GM23338 (cell line): Measurements from ENCODE around the gene TBX18. TPM values are rescaled to one million over a fixed set of nuclear protein-coding genes. Genes with fewer than 3 reads are reported as not detected.

ENCODE experiments used
- ATAC-seq: fragments of 200-7000 bp; cut with Tn5 transposase; 3 replicates; pipeline ENCODE4 v1.9.1; 2020
- DNase-seq: peaks from one replicate; pipeline ENCODE4 v3.0.0-alpha.2; 2015; ENCODE audit warnings: low spot score
- H2AFZ ChIP-seq: fragments of 200-600 bp; sonication (generic); 2 replicates; pipeline ENCODE4 v1.8.0; 2016; ENCODE audit warnings: antibody characterized with exemption, mild to moderate bottlenecking, moderate library complexity
- H3F3A ChIP-seq: fragments of 200-600 bp; sonication (generic); replicated peaks from 2 replicates; pipeline ENCODE4 v1.8.0; 2017; ENCODE audit warnings: antibody characterized with exemption, mixed run types, low read depth
- H3K27ac ChIP-seq: fragments of 200-600 bp; sonication (generic); 2 replicates; pipeline ENCODE4 v1.6.1; 2016; ENCODE audit warnings: low read depth
- H3K27me3 ChIP-seq: fragments of 200-600 bp; sonication (generic); 2 replicates; pipeline ENCODE4 v1.8.0; 2016; ENCODE audit warnings: mild to moderate bottlenecking, mixed run types, moderate library complexity; ENCODE audit not compliant: insufficient read depth
- H3K36me3 ChIP-seq: fragments of 200-600 bp; sonication (generic); 2 replicates; pipeline ENCODE4 v1.8.0; 2016; ENCODE audit warnings: mild to moderate bottlenecking; ENCODE audit not compliant: insufficient read depth
- H3K4me1 ChIP-seq: fragments of 200-600 bp; sonication (generic); 2 replicates; pipeline ENCODE4 v1.8.0; 2016; ENCODE audit warnings: mild to moderate bottlenecking, moderate library complexity; ENCODE audit not compliant: insufficient read depth
- H3K4me2 ChIP-seq: fragments of 200-600 bp; sonication (generic); 2 replicates; pipeline ENCODE4 v1.7.1; 2017; ENCODE audit warnings: mixed run types
- H3K4me3 ChIP-seq: fragments of 200-600 bp; sonication (generic); 2 replicates; pipeline ENCODE4 v1.6.1; 2016; ENCODE audit warnings: mixed run types
- H3K79me2 ChIP-seq: fragments of 200-600 bp; sonication (generic); replicated peaks from 2 replicates; pipeline ENCODE4 v1.8.0; 2017; ENCODE audit warnings: mild to moderate bottlenecking; ENCODE audit not compliant: insufficient read depth
- H3K9me2 ChIP-seq: fragments of 200-600 bp; sonication (generic); 2 replicates; pipeline ENCODE4 v1.8.0; 2017; ENCODE audit not compliant: insufficient read depth
- H4K20me1 ChIP-seq: fragments of 200-600 bp; sonication (generic); replicated peaks from 2 replicates; pipeline ENCODE4 v1.8.0; 2017; ENCODE audit warnings: mild to moderate bottlenecking; ENCODE audit not compliant: insufficient read depth
- H3K27ac Mint-ChIP-seq: 2 replicates; pipeline ENCODE4 v1.8.0; 2020; ENCODE audit warnings: inconsistent platforms, mild to moderate bottlenecking, moderate library complexity, mixed read lengths
- H3K27me3 Mint-ChIP-seq: 3 replicates; pipeline ENCODE4 v1.8.0; 2022; ENCODE audit warnings: low read depth, mild to moderate bottlenecking, moderate library complexity, mixed read lengths, inconsistent platforms; ENCODE audit not compliant: insufficient read depth, poor library complexity
- H3K36me3 Mint-ChIP-seq: 3 replicates; pipeline ENCODE4 v1.8.0; 2021; ENCODE audit warnings: low read depth, mild to moderate bottlenecking, inconsistent platforms, moderate library complexity, mixed read lengths
- H3K4me1 Mint-ChIP-seq: 3 replicates; pipeline ENCODE4 v1.8.0; 2020; ENCODE audit warnings: mild to moderate bottlenecking, inconsistent platforms, mixed read lengths
- H3K4me3 Mint-ChIP-seq: 3 replicates; pipeline ENCODE4 v1.8.0; 2021; ENCODE audit warnings: moderate library complexity, mild to moderate bottlenecking, inconsistent platforms, mixed read lengths
- H3K9me3 Mint-ChIP-seq: 3 replicates; pipeline ENCODE4 v1.8.0; 2020; ENCODE audit warnings: moderate library complexity, mild to moderate bottlenecking, inconsistent platforms, mixed read lengths
- ETS1 ChIP-seq: IDR thresholded peaks from 2 replicates; pipeline ENCODE4 v1.6.1; 2016; ENCODE audit warnings: antibody characterized with exemption
- NANOG ChIP-seq: IDR thresholded peaks from 2 replicates; pipeline ENCODE4 v1.6.1; 2016; ENCODE audit warnings: antibody characterized with exemption, borderline replicate concordance
- POLR2AphosphoS5 ChIP-seq: IDR thresholded peaks from 2 replicates; pipeline ENCODE4 v1.6.1; 2016; ENCODE audit warnings: antibody characterized with exemption, low read depth
- REST ChIP-seq: IDR thresholded peaks from one replicate; pipeline ENCODE4 v1.6.1; 2018; ENCODE audit warnings: antibody characterized with exemption; ENCODE audit not compliant: unreplicated experiment
- ZNF331 ChIP-seq: fragments of 250-450 bp; sonication (Bioruptor Pico); IDR thresholded peaks from 2 replicates; pipeline ENCODE4 v1.5.0; 2020; ENCODE audit warnings: low read depth, mild to moderate bottlenecking, moderate library complexity
- polyA plus RNA-seq: library from polyadenylated mRNA; unstranded; fragments of >200 nt; fragmentation: Nextera tagmentation; extraction: Ambion mirVana; gene quantifications from 2 replicates; pipeline ENCODE4 v1.2.1, GENCODE V29; 2016
- total RNA-seq: library from RNA; depleted of rRNA; stranded (reverse); fragments of >200 nt; shearing (Covaris generic); gene quantifications from 2 replicates; pipeline ENCODE4 v1.2.3, GENCODE V29; 2014

TBX18 gene
- total and polyA plus RNA-seq, 2 experiments from 2014 or later = 0.03 TPM; not detected in 1

GRCh38 chr6:84738996-84739865 is 25.2 kb downstream of the TBX18 start:
- no peaks in the 10 kb centered on the region for H3K27me3 ChIP-seq

More at GRCh38 chr6:84738996-84739865, 25.2 kb downstream of the TBX18 start:
- Mint-ChIP-seq H3K9me3 (no peaks in the 10 kb centered on the region), H3K4me3 (no peak overlapping the region), H3K27me3 (peaks cover 2% of the 10 kb centered on the region), H3K36me3 (no peaks in the 10 kb centered on the region; the same call in 2 of the 3 replicates), H3K4me1 (no peaks in the 10 kb centered on the region), H3K27ac (no peak overlapping the region)
- Histone ChIP-seq H3K4me3 (no peak overlapping the region), H3K27ac (no peak overlapping the region), H3K36me3 (no peaks in the 10 kb centered on the region), H3K4me2 (no peak overlapping the region), H3K9me2 (no peaks in the 10 kb centered on the region; the same call in 1 of the 2 replicates), H3K79me2 (no peaks in the 10 kb centered on the region), H4K20me1 (no peaks in the 10 kb centered on the region), H3F3A (no peaks in the 10 kb centered on the region), H2AFZ (no peak overlapping the region), H3K4me1 (no peaks in the 10 kb centered on the region)
- ATAC-seq (no peak), DNase-seq (no peak)
- TF ChIP-seq NANOG = no peak
- TF ChIP-seq ETS1 = no peak
- no peak for TF ChIP-seq REST
- TF ChIP-seq POLR2AphosphoS5 = no peak
- no peak for TF ChIP-seq ZNF331 (CRISPR knock-in tag)
